ENCODE measurements around the gene TMEM190.

DNA sequence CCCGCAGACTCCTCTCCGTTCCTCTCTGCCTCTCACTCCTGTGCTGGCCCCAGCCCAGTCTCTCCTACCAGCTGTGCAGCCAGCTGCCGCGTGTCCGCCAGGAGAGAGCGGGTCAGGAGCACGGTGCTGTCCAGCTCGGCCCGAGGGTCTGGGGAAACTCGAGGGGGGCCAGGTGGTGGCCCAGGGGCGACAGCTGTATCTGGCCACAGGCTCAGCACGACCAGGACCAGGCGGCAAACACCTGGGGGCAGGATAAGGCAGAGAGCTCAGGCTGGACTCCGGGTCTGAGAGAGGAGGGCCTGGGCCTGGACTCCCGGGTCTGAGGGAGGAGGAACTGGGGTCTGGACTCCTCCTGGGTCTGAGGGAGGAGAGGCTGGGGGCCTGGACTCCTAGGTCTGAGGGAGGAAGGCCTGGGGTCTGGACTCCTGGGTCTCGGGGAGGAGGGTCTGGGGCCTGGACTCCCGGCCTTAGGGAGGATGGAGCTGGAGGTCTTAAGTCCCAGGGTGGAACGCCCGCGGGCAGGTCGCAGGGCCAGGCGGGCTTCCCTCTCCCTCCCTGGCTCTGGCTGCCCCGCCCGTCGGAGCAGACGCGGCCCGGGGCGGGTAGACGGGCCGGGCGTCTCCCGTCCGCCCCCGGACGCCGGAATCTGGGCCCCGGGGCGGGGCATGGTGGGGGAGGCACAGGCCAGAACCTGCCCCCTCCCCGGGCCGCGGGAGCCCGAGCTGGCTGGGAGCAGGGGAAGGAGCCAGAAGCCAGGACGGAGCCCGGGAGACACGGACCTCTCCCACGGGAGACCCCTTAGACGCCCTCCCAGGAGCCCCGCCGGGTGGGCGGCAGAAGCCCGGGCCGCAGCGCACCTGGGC lies 7.7 kb upstream of the TMEM190 start:
- TF ChIP-seq, protein P1, sequence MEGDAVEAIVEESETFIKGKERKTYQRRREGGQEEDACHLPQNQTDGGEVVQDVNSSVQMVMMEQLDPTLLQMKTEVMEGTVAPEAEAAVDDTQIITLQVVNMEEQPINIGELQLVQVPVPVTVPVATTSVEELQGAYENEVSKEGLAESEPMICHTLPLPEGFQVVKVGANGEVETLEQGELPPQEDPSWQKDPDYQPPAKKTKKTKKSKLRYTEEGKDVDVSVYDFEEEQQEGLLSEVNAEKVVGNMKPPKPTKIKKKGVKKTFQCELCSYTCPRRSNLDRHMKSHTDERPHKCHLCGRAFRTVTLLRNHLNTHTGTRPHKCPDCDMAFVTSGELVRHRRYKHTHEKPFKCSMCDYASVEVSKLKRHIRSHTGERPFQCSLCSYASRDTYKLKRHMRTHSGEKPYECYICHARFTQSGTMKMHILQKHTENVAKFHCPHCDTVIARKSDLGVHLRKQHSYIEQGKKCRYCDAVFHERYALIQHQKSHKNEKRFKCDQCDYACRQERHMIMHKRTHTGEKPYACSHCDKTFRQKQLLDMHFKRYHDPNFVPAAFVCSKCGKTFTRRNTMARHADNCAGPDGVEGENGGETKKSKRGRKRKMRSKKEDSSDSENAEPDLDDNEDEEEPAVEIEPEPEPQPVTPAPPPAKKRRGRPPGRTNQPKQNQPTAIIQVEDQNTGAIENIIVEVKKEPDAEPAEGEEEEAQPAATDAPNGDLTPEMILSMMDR (IDR thresholded peaks at IDR 0.05) = no peak
- TF ChIP-seq POLR2A (IDR thresholded peaks at IDR 0.05) = no peak
